IMR-90 (cell line): ENCODE measurements around the gene SEMA3C. TPM values are rescaled to one million over a fixed set of nuclear protein-coding genes. Genes with fewer than 3 reads are reported as not detected.

Source experiments
- ATAC-seq: fragments of 200-7000 bp; cut with Tn5 transposase; 2 replicates; pipeline ENCODE4 v1.9.1; 2020; ENCODE audit warnings: low read depth, mild to moderate bottlenecking, moderate library complexity
- BruUV-seq: library from RNA; stranded (reverse); fragments of 400-500 nt; replicated peaks from 2 replicates; lab custom pipeline; 2021; lab: Mats Ljungman, UMichigan
- CTCF ChIA-PET: fragments of 300-600 bp; formaldehyde crosslinking; extraction: SDS; loops from one replicate; lab custom pipeline; 2021; ENCODE audit warnings: antibody characterized with exemption; lab: Yijun Ruan, JAX
- POLR2A ChIA-PET: fragments of 300-600 bp; sonication (Branson Sonifier 250); formaldehyde crosslinking; loops from one replicate; lab custom pipeline; 2022; ENCODE audit warnings: antibody characterized with exemption; ENCODE audit not compliant: unreplicated experiment; lab: Charles Lee
- DNase-seq: peaks from one replicate; pipeline ENCODE4 v3.0.0; 2013
- H2AFZ ChIP-seq: replicated peaks from 2 replicates; pipeline ENCODE3; 2013; ENCODE audit warnings: low read length, mild to moderate bottlenecking; ENCODE audit not compliant: poor library complexity
- H2AK5ac ChIP-seq: 2 replicates; pipeline ENCODE4 v1.6.1; 2013; ENCODE audit warnings: low read depth, low read length, inconsistent platforms
- H2AK9ac ChIP-seq: replicated peaks from 2 replicates; pipeline ENCODE3; 2013; ENCODE audit warnings: mild to moderate bottlenecking, low read depth, low read length, moderate library complexity; ENCODE audit not compliant: poor library complexity
- H2BK120ac ChIP-seq: 2 replicates; pipeline ENCODE4 v1.6.1; 2013; ENCODE audit warnings: low read depth, low read length, inconsistent platforms
- H2BK15ac ChIP-seq: 3 replicates; pipeline ENCODE4 v1.6.1; 2013; ENCODE audit warnings: low read depth, low read length, inconsistent platforms
- H2BK20ac ChIP-seq: 2 replicates; pipeline ENCODE4 v1.6.1; 2013; ENCODE audit warnings: low read depth, mild to moderate bottlenecking, inconsistent platforms, low read length, moderate library complexity
- H2BK5ac ChIP-seq: 2 replicates; pipeline ENCODE4 v1.6.1; 2013; ENCODE audit warnings: mild to moderate bottlenecking, low read depth, low read length, inconsistent platforms; ENCODE audit not compliant: poor library complexity, severe bottlenecking
- H3K14ac ChIP-seq: replicated peaks from 2 replicates; pipeline ENCODE4 v1.6.1; 2013; ENCODE audit warnings: low read depth, low read length, inconsistent platforms
- H3K18ac ChIP-seq: 2 replicates; pipeline ENCODE4 v1.6.1; 2013; ENCODE audit warnings: low read depth, low read length, control low read depth
- H3K23ac ChIP-seq: 2 replicates; pipeline ENCODE4 v1.6.1; 2013; ENCODE audit warnings: low read depth, low read length, inconsistent platforms
- H3K27ac ChIP-seq: 2 replicates; pipeline ENCODE4 v1.5.1; 2013; ENCODE audit warnings: mild to moderate bottlenecking, control low read depth, low read length; ENCODE audit not compliant: insufficient read depth
- H3K27me3 ChIP-seq: 2 replicates; pipeline ENCODE4 v1.6.1; 2013; ENCODE audit warnings: low read length; ENCODE audit not compliant: control insufficient read depth, insufficient read depth
- H3K36me3 ChIP-seq: 2 replicates; pipeline ENCODE4 v1.6.1; 2013; ENCODE audit warnings: low read length, mixed read lengths; ENCODE audit not compliant: control insufficient read depth, insufficient read depth
- H3K4ac ChIP-seq: 2 replicates; pipeline ENCODE4 v1.6.1; 2013; ENCODE audit warnings: low read depth, low read length, inconsistent platforms
- H3K4me1 ChIP-seq: 2 replicates; pipeline ENCODE4 v1.6.1; 2013; ENCODE audit warnings: low read length, mixed read lengths; ENCODE audit not compliant: control insufficient read depth, insufficient read depth
- H3K4me2 ChIP-seq: 2 replicates; pipeline ENCODE4 v1.6.1; 2013; ENCODE audit warnings: low read depth, mild to moderate bottlenecking, control low read depth, low read length, moderate library complexity
- H3K4me3 ChIP-seq: 2 replicates; pipeline ENCODE4 v1.5.1; 2013; ENCODE audit warnings: low read depth, mild to moderate bottlenecking, control low read depth, low read length, moderate library complexity; ENCODE audit not compliant: insufficient read depth
- H3K56ac ChIP-seq: 2 replicates; pipeline ENCODE4 v1.6.1; 2013; ENCODE audit warnings: low read length, inconsistent platforms; ENCODE audit not compliant: insufficient read depth; ENCODE audit errors: extremely low read depth
- H3K79me1 ChIP-seq, 2 experiments: 2 replicates each; pipeline ENCODE4 v1.6.1; 2013; ENCODE audit warnings: low read length in 2 of 2, inconsistent platforms in 1 of 2, low read depth in 1 of 2
- H3K9ac ChIP-seq: 2 replicates; pipeline ENCODE4 v1.6.1; 2013; ENCODE audit warnings: low read depth, low read length, control low read depth
- H3K9me1 ChIP-seq: 2 replicates; pipeline ENCODE4 v1.6.1; 2013; ENCODE audit warnings: low read length, inconsistent platforms; ENCODE audit not compliant: insufficient read depth
- H3K9me3 ChIP-seq: 2 replicates; pipeline ENCODE4 v1.6.1; 2013; ENCODE audit warnings: low read length; ENCODE audit not compliant: control insufficient read depth, insufficient read depth
- H4K20me1 ChIP-seq: 2 replicates; pipeline ENCODE4 v1.6.1; 2013; ENCODE audit warnings: low read length, inconsistent platforms; ENCODE audit not compliant: insufficient read depth
- H4K5ac ChIP-seq: 2 replicates; pipeline ENCODE4 v1.6.1; 2013; ENCODE audit warnings: mild to moderate bottlenecking, low read depth, low read length, control low read depth
- H4K8ac ChIP-seq, 2 experiments: 2 replicates each; pipeline ENCODE4 v1.6.1; 2013; ENCODE audit warnings: low read depth in 2 of 2, low read length in 2 of 2, control low read depth in 1 of 2, inconsistent platforms in 1 of 2
- H4K91ac ChIP-seq: 2 replicates; pipeline ENCODE4 v1.6.1; 2013; ENCODE audit warnings: low read depth, low read length, inconsistent platforms; ENCODE audit not compliant: insufficient read depth
- BHLHE40 ChIP-seq: fragments of 150-350 bp; IDR thresholded peaks from 2 replicates; pipeline ENCODE4 v1.6.1; 2016; ENCODE audit warnings: mild to moderate bottlenecking, low read depth, low read length
- MAFK ChIP-seq: IDR thresholded peaks from 2 replicates; pipeline ENCODE4 v1.6.1; 2012; ENCODE audit warnings: low read depth, low read length, improper control_type of control experiment
- MXI1 ChIP-seq: IDR thresholded peaks from 2 replicates; pipeline ENCODE4 v1.6.1; 2012; ENCODE audit warnings: low read depth, mild to moderate bottlenecking, low read length, moderate library complexity, borderline replicate concordance
- NFE2L2 ChIP-seq: fragments of 150-350 bp; IDR thresholded peaks from 2 replicates; pipeline ENCODE4 v1.6.1; 2016; ENCODE audit warnings: low read depth, mild to moderate bottlenecking, low read length
- POLR2A ChIP-seq: IDR thresholded peaks from 2 replicates; pipeline ENCODE4 v1.6.1; 2012; ENCODE audit warnings: mild to moderate bottlenecking, low read depth, low read length
- RAD21 ChIP-seq: IDR thresholded peaks from 2 replicates; pipeline ENCODE4 v1.6.1; 2012; ENCODE audit warnings: low read length, improper control_type of control experiment
- RCOR1 ChIP-seq: IDR thresholded peaks from 2 replicates; pipeline ENCODE4 v1.6.1; 2012; ENCODE audit warnings: mild to moderate bottlenecking, low read length, improper control_type of control experiment; ENCODE audit not compliant: insufficient replicate concordance
- RFX5 ChIP-seq: IDR thresholded peaks from 2 replicates; pipeline ENCODE4 v1.8.0; 2012; ENCODE audit warnings: low read depth, mild to moderate bottlenecking, low read length, moderate library complexity
- dilution Hi-C: fragments of 300-500 bp; cut with HindIII; formaldehyde crosslinking; loops from one replicate; pipeline ENCODE4 v1.14.3; 2018; ENCODE audit warnings: low sequenced_read_pairs; ENCODE audit not compliant: unreplicated experiment
- in situ Hi-C: fragments of 300-500 bp; cut with MboI; formaldehyde crosslinking; loops from 3 replicates; pipeline ENCODE4 v1.14.3; 2019; ENCODE audit warnings: low sequenced_read_pairs, inconsistent platforms, mixed read lengths
- intact Hi-C: fragments of 100-400 bp; cut with micrococcal nuclease; formaldehyde crosslinking; loops from 2 replicates; pipeline ENCODE4 v1.10.0; 2022
- polyA plus RNA-seq, 3 experiments: library from polyadenylated mRNA; depleted of rRNA; stranded (reverse); fragments of >200 nt; gene quantifications; 2 replicates each; pipeline ENCODE4 v1.2.3, GENCODE V29; 2012; ENCODE audit warnings: low replicate concordance in 1 of 3
- total RNA-seq: library from RNA; depleted of rRNA; stranded (reverse); fragments of >200 nt; gene quantifications from 2 replicates; pipeline ENCODE4 v1.2.3, GENCODE V29; 2012
- TF ChIP-seq, protein P1 (sequence below): fragments of 150-350 bp; IDR thresholded peaks from 2 replicates; pipeline ENCODE4 v1.6.1; 2017; ENCODE audit warnings: mild to moderate bottlenecking, antibody characterized with exemption, low read length, low read depth

SEMA3C gene
- total and polyA plus RNA-seq, 2 of the 4 experiments (the other 2 are of a cell fraction) = 21.2 to 97.1 TPM

DNA sequence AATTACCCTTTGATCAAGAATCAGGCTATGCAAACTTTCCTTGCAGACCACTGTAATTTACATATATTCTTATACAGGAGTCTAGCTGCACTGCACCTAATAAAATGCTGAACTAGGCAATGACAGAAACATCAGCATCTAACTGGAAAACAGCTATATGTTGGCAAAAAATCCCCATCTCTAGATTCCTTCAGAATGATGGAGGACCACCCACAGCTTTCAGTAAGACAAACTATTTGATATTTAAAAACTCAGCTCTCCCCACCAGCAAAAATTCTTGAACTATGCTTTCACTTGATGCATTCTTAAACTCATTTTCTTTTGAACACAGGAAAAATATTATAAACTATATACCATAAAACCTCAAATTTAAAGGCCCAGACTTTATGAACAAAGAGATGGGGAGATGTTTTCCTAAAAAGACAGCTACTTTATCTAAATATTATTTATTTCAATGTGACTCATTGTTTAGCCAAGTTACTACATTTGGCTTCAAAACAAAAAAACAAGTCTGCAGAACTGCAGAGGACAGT, 77.4 kb downstream of the SEMA3C start:
- Histone ChIP-seq H3K27ac (no peak overlapping the region), H3K23ac (0 out of 2 replicates have a peak overlapping the region, but pooled peaks have one; percentile 14), H3K79me1 (peaks cover 18 to 19% of the 10 kb centered on the region in 2 experiments; a peak in 3 of 4 replicates), H3K9ac (no peak overlapping the region), H3K4me2 (peak overlapping the region; percentile 58), H3K9me3 (no peaks in the 10 kb centered on the region), H4K8ac (no peak overlapping the region), H2BK15ac (no peak overlapping the region), H3K36me3 (no peaks in the 10 kb centered on the region; the same call in 1 of the 2 replicates), H3K4ac (no peak overlapping the region), H2AFZ (no peak overlapping the region), H3K4me3 (no peak overlapping the region), H3K27me3 (no peaks in the 10 kb centered on the region), H2BK120ac (no peak overlapping the region), H3K4me1 (peaks cover 8% of the 10 kb centered on the region; the same call in 1 of the 2 replicates), H2AK9ac (no peak overlapping the region), H3K9me1 (0 out of 2 replicates have a peak, but pooled peaks cover 4% of the 10 kb centered on the region), H2BK20ac (no peak overlapping the region), H3K18ac (no peak overlapping the region; the same call in 1 of the 2 replicates), H3K14ac (no peak overlapping the region), H4K5ac (no peak overlapping the region), H3K56ac (no peak overlapping the region), H4K20me1 (no peaks in the 10 kb centered on the region), H2AK5ac (no peak overlapping the region), H2BK5ac (peak overlapping the region; percentile 58), H4K91ac (no peak overlapping the region)
- no peak for DNase-seq
- TF ChIP-seq POLR2A = no peak
- no peak for TF ChIP-seq RAD21
- TF ChIP-seq NFE2L2 = no peak
- TF ChIP-seq, protein P1, sequence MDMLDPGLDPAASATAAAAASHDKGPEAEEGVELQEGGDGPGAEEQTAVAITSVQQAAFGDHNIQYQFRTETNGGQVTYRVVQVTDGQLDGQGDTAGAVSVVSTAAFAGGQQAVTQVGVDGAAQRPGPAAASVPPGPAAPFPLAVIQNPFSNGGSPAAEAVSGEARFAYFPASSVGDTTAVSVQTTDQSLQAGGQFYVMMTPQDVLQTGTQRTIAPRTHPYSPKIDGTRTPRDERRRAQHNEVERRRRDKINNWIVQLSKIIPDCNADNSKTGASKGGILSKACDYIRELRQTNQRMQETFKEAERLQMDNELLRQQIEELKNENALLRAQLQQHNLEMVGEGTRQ = no peak
- TF ChIP-seq MAFK = 0 out of 2 replicates have a peak, but pooled peaks have one; percentile 6
- TF ChIP-seq RCOR1 = no peak
- TF ChIP-seq MXI1 = no peak
- no peak for TF ChIP-seq BHLHE40
- no peak for TF ChIP-seq RFX5
- in situ Hi-C loops (no loop called here), intact Hi-C loops (loop anchor here (5.0 kb wide), 1 partner anchor 51 kb away; no protein-coding TSS in a partner anchor), dilution Hi-C loops (no loop called here)
- peak; percentile 42 for ATAC-seq
- CTCF ChIA-PET = interaction anchor here (0.8 kb wide), 1 partner anchor 77 kb away, joined by 3 read pairs; the partner anchor contains the start of gene SEMA3C
- POLR2A ChIA-PET = no interaction called here
- no TSS peak for BruUV-seq
